ENCODE results near the gene PTDSS2. TPM values are rescaled to one million over a fixed set of nuclear protein-coding genes. Genes with fewer than 3 reads are reported as not detected.

The PTDSS2 gene
- polyA plus RNA-seq, 1 experiment, result 15.8 TPM

DNA sequence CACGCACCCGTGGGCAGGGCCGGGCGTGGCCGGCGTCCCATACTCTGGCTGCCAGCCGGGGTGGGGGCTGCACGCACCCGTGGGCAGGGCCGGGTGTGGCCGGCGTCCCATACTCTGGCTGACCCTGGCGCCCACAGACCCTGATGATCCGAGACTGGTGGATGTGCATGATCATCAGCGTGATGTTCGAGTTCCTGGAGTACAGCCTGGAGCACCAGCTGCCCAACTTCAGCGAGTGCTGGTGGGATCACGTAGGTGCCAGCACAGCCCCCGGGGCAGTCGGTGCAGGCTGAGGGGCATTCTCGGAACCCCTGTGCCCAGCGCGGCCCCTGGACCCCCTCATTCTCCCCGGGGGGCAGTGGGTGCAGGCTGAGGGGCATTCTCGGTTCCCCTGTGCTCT is 38.0 kb downstream of the PTDSS2 start:
- H3K9me3 ChIP-seq (ENCODE audit: control insufficient read depth, insufficient read depth, low read length), result peaks cover 19% of the 10 kb centered on the region; the same call in 1 of the 2 replicates
- ChIA-PET CTCF (no interaction called here), POLR2A (no interaction called here)
- DNase-seq (ENCODE audit: low read depth, low spot score), result no peak
- TF ChIP-seq, protein P1, sequence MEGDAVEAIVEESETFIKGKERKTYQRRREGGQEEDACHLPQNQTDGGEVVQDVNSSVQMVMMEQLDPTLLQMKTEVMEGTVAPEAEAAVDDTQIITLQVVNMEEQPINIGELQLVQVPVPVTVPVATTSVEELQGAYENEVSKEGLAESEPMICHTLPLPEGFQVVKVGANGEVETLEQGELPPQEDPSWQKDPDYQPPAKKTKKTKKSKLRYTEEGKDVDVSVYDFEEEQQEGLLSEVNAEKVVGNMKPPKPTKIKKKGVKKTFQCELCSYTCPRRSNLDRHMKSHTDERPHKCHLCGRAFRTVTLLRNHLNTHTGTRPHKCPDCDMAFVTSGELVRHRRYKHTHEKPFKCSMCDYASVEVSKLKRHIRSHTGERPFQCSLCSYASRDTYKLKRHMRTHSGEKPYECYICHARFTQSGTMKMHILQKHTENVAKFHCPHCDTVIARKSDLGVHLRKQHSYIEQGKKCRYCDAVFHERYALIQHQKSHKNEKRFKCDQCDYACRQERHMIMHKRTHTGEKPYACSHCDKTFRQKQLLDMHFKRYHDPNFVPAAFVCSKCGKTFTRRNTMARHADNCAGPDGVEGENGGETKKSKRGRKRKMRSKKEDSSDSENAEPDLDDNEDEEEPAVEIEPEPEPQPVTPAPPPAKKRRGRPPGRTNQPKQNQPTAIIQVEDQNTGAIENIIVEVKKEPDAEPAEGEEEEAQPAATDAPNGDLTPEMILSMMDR (IDR thresholded peaks at IDR 0.05; ENCODE audit: low read depth, low read length), result no peak
- H3K27me3 ChIP-seq (ENCODE audit: control insufficient read depth, insufficient read depth, low read length), result no peaks in the 10 kb centered on the region
- H3K4me3 ChIP-seq (ENCODE audit: low read depth, low read length), result no peak overlapping the region
- H3K27ac ChIP-seq (ENCODE audit: low read depth, low read length), result no peak overlapping the region

DNA sequence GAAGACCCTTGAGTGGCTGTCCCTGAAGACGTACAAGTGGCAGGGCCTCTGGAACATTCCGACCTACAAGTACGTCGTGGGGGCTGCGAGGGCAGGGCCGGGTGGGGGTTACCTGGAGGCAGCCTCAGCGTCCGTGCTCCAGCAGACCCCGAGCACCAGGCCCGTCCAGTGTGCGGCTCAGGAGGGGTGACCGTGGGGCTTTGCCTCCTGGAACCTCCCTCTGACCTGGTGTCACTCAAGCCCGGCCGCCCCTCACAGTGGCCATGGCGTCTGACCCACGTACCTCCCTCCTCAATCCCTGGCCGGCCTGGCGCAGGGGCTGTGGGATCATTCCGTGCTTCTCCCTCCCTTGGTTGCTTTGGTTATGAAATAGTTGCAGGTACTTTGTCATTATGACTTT is 38.5 kb downstream of the PTDSS2 start:
- TF ChIP-seq, protein P1 (IDR thresholded peaks at IDR 0.05; ENCODE audit: low read depth, low read length), result no peak
- DNase-seq (ENCODE audit: low read depth, low spot score), result no peak
- Histone ChIP-seq H3K9me3 (ENCODE audit: control insufficient read depth, insufficient read depth, low read length) (peaks cover 19% of the 10 kb centered on the region; the same call in 1 of the 2 replicates), H3K4me3 (ENCODE audit: low read depth, low read length) (no peak overlapping the region), H3K27me3 (ENCODE audit: control insufficient read depth, insufficient read depth, low read length) (no peaks in the 10 kb centered on the region), H3K27ac (ENCODE audit: low read depth, low read length) (no peak overlapping the region)
- ChIA-PET POLR2A (no interaction called here), CTCF (no interaction called here)

DNA sequence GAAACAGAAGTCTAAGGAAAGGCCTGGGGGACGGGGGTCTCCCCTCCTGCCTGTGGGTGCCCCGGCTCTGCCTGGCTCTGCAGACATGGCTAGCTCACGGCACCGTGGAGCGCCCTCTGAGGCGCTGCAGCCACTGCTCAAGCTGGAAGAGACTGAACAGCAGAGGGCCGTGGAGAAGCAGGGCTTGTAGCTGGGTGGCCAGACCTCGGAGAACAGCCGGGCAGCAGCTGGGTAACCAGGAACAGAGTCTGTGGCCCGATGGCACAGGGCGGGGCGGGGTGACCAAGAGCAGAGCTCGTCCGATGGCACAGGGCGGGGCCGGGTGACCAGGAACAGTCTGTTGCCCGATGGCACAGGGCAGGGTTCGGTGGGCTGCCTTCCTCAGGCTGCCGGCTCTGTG is 38.9 kb downstream of the PTDSS2 start:
- H3K4me3 ChIP-seq (ENCODE audit: low read depth, low read length), result no peak overlapping the region
- POLR2A ChIA-PET, result no interaction called here
- H3K27ac ChIP-seq (ENCODE audit: low read depth, low read length), result no peak overlapping the region
- CTCF ChIA-PET, result no interaction called here
- peaks cover 16% of the 10 kb centered on the region; the same call in 1 of the 2 replicates for H3K9me3 ChIP-seq (ENCODE audit: control insufficient read depth, insufficient read depth, low read length)
- H3K27me3 ChIP-seq (ENCODE audit: control insufficient read depth, insufficient read depth, low read length), result no peaks in the 10 kb centered on the region
- DNase-seq (ENCODE audit: low read depth, low spot score), result no peak
- TF ChIP-seq, protein P1 (IDR thresholded peaks at IDR 0.05; ENCODE audit: low read depth, low read length), result no peak

DNA sequence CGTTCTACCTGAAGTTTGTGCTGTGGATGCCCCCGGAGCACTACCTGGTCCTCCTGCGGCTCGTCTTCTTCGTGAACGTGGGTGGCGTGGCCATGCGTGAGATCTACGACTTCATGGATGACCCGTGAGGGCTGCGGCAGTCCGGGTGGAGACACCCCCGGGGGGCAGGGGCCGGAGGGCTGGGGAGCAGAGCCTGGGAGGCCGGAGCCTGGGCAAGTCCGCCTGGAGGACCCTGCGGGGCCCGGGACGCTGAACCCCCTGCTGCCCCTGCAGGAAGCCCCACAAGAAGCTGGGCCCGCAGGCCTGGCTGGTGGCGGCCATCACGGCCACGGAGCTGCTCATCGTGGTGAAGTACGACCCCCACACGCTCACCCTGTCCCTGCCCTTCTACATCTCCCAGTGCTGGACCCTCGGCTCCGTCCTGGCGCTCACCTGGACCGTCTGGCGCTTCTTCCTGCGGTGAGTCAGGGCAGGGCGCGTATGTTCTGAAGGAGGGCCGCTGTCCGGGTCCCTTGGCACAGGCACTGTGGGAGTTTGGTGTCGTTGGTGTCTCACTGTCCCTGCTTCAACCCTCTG is 39.6 kb downstream of the PTDSS2 start:
- Histone ChIP-seq H3K4me3 (ENCODE audit: low read depth, low read length) (no peak overlapping the region), H3K9me3 (ENCODE audit: control insufficient read depth, insufficient read depth, low read length) (peaks cover 10% of the 10 kb centered on the region; the same call in 1 of the 2 replicates), H3K27ac (ENCODE audit: low read depth, low read length) (no peak overlapping the region), H3K27me3 (ENCODE audit: control insufficient read depth, insufficient read depth, low read length) (no peaks in the 10 kb centered on the region)
- TF ChIP-seq, protein P1 (IDR thresholded peaks at IDR 0.05; ENCODE audit: low read depth, low read length), result no peak
- ChIA-PET POLR2A (no interaction called here), CTCF (no interaction called here)
- DNase-seq (ENCODE audit: low read depth, low spot score), result no peak

DNA sequence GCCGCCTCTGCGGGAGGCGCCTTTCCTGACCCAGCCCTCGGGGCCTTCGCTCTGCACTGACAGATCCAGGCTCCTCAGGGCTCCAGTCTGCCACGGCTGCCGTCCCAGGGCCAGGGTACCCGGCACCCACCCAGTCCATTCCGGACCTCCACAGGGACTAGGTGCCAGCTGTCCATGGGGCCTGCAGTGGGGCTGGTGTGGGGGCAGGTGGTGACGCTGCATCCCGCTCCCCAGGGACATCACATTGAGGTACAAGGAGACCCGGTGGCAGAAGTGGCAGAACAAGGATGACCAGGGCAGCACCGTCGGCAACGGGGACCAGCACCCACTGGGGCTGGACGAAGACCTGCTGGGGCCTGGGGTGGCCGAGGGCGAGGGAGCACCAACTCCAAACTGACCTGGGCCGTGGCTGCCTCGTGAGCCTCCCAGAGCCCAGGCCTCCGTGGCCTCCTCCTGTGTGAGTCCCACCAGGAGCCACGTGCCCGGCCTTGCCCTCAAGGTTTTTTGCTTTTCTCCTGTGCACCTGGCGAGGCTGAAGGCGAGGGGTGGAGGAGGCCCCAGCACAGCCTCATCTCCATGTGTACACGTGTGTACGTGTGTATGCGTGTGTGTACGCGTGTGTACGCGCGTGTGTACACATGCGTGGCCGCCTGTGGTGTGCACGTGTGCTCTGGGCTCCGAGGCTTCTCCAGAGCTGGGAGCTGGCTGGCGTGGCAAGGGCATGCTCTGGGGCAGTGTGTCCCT is 40.3 kb downstream of the PTDSS2 start:
- Histone ChIP-seq H3K27ac (ENCODE audit: low read depth, low read length) (no peak overlapping the region), H3K4me3 (ENCODE audit: low read depth, low read length) (no peak overlapping the region), H3K9me3 (ENCODE audit: control insufficient read depth, insufficient read depth, low read length) (peaks cover 4% of the 10 kb centered on the region; the same call in 1 of the 2 replicates), H3K27me3 (ENCODE audit: control insufficient read depth, insufficient read depth, low read length) (no peaks in the 10 kb centered on the region)
- ChIA-PET CTCF (no interaction called here), POLR2A (no interaction called here)
- TF ChIP-seq, protein P1 (IDR thresholded peaks at IDR 0.05; ENCODE audit: low read depth, low read length), result no peak
- no peak for DNase-seq (ENCODE audit: low read depth, low spot score)
